ENCODE results near the gene NBEAL2. TPM values are rescaled to one million over a fixed set of nuclear protein-coding genes. Genes with fewer than 3 reads are reported as not detected.

Gene NBEAL2
- total RNA-seq, 2 donors from 2014 or later = 25.8 to 53.5 TPM

DNA sequence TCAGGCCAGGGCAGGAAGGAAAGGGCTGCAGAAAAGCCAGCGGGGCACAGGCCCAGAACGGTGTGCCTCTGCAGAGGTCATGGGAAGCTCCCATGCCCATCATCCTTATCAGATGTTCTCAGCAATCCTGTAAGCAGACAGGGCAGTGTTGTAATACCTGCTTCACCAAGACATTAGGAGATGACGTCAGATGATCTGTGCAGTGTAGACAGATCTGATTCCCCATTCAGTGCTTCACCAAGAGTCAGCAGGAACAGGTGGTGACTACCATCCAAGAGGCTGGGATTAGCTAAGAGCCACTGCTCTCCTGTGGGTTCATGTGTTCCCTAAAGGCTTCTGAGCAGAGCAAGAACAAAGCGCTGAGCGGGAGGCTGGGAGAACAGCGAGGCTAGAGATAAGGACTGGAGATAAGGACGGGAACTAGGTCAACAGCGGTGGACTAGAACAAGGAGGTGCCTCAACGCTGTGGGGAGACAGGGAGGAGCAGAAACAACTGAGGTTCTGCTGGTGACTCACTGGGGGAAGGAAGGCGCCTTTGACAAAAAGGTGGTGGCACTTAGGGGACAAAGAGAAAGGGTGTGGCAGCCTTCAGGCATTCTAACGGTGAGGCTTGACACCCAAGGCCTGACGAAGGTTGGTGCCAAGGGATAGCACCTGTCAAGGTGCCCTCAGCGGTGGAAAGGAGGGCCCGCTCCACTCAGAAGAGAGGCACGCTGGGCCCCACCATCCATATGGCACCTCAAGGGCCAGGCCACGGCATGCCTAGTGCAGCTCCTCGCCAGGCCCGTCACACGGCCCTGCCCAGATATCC, 31.3 kb upstream of the NBEAL2 start:
- Histone ChIP-seq H3K27me3 (replicated peaks; ENCODE audit: insufficient read depth) (no peaks in the 10 kb centered on the region), H3K36me3 (no peaks in the 10 kb centered on the region), H3K9me3 (no peaks in the 10 kb centered on the region), H3K27ac (peak overlapping the region; percentile 33 to 41), H3K4me1 (replicated peaks) (peaks cover 25% of the 10 kb centered on the region), H3K4me3 (no peak overlapping the region)
- intact Hi-C loops (cut with DNase I) = no loop called here
- WGBS = 30% methylated on average over 19 of the region's 19 CpGs
- TF ChIP-seq POLR2AphosphoS5 (IDR thresholded peaks at IDR 0.05) (peak; percentile 40), CTCF (IDR thresholded peaks at IDR 0.05) (no peak)
- peak; percentile 37 for DNase-seq (ENCODE audit: low spot score)

GRCh38 chr3:46948830-46949671, 30.4 kb upstream of the NBEAL2 start:
- intact Hi-C loops (cut with DNase I) = no loop called here
- Histone ChIP-seq H3K36me3 (no peaks in the 10 kb centered on the region), H3K9me3 (no peaks in the 10 kb centered on the region), H3K27ac (peak overlapping the region; percentile 33 to 41), H3K4me1 (replicated peaks) (peaks cover 25% of the 10 kb centered on the region), H3K4me3 (no peak overlapping the region), H3K27me3 (replicated peaks; ENCODE audit: insufficient read depth) (no peaks in the 10 kb centered on the region)
- DNase-seq (ENCODE audit: low spot score) = no peak
- 47% methylated on average over 6 of the region's 6 CpGs for WGBS
- TF ChIP-seq POLR2A (IDR thresholded peaks at IDR 0.05) (no peak), CTCF (IDR thresholded peaks at IDR 0.05) (no peak), POLR2AphosphoS5 (IDR thresholded peaks at IDR 0.05) (no peak)

- peaks cover 25% of the 10 kb centered on the region for H3K4me1 ChIP-seq (replicated peaks)
- 100% methylated on average over 2 of the region's 2 CpGs for WGBS
- H3K9me3 ChIP-seq = no peaks in the 10 kb centered on the region
- no peaks in the 10 kb centered on the region for H3K27me3 ChIP-seq (replicated peaks; ENCODE audit: insufficient read depth)
- intact Hi-C loops (cut with DNase I) = no loop called here
- TF ChIP-seq POLR2AphosphoS5 (IDR thresholded peaks at IDR 0.05) (no peak), POLR2A (IDR thresholded peaks at IDR 0.05) (no peak), CTCF (IDR thresholded peaks at IDR 0.05) (no peak)
- DNase-seq (ENCODE audit: low spot score) = no peak
- H3K4me3 ChIP-seq = no peak overlapping the region
- no peaks in the 10 kb centered on the region for H3K36me3 ChIP-seq
- H3K27ac ChIP-seq = no peak overlapping the region
These were observed 29.3 kb upstream of the NBEAL2 start for GRCh38 chr3:46950177-46950576.

DNA sequence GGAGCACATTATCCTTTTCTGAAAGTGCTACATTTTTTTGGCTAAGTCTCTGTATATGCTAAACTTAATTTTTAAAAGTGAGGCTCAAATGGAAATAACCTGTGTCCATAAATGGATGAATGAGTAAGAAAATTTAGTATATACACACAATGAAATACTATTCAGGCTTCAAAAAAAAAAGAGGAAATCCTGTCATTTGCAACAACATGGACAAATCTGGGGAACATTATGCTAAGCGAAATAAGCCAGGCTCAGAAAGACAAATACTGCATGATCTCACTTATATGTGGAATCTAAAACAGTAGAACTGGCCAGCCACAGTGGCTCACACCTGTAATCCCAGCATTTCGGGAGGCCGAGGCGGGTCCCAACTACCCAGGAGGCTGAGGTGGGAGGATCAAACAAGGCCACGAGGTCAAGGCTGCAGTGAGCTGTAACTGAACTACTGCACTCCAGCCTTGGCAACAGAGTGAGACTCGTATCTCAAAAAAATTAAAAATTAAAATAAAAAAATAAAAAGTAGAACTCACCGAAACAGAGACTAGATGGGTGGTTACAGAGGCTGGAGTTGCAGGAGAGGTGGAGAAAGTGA, 28.7 kb upstream of the NBEAL2 start:
- H3K27ac ChIP-seq = no peak overlapping the region

More for the DNA sequence above, 28.7 kb upstream of the NBEAL2 start:
- no peaks in the 10 kb centered on the region for H3K9me3 ChIP-seq
- no peak for DNase-seq (ENCODE audit: low spot score)
- no peaks in the 10 kb centered on the region for H3K36me3 ChIP-seq
- intact Hi-C loops (cut with DNase I) = no loop called here
- peaks cover 25% of the 10 kb centered on the region for H3K4me1 ChIP-seq (replicated peaks)
- no peak overlapping the region for H3K4me3 ChIP-seq
- 82% methylated on average over 7 of the region's 7 CpGs for WGBS
- TF ChIP-seq POLR2AphosphoS5 (IDR thresholded peaks at IDR 0.05) (no peak), CTCF (IDR thresholded peaks at IDR 0.05) (no peak)
- H3K27me3 ChIP-seq (replicated peaks; ENCODE audit: insufficient read depth) = no peaks in the 10 kb centered on the region
